Activated CD8-positive, alpha-beta memory T cell treated with anti-CD3 and anti-CD28 coated beads for 36 hours (primary cell): Measurements from ENCODE around the gene TTLL5. TPM values are rescaled to one million over a fixed set of nuclear protein-coding genes. Genes with fewer than 3 reads are reported as not detected.

ENCODE experiments used
- CTCF ChIA-PET: fragments of 350-600 bp; sonication (Branson Sonifier 250); formaldehyde crosslinking; loops from one replicate; lab custom pipeline; 2021; ENCODE audit warnings: antibody characterized with exemption; lab: Charles Lee
- POLR2A ChIA-PET: fragments of 350-600 bp; sonication (Branson Sonifier 250); formaldehyde crosslinking; loops from one replicate; lab custom pipeline; 2021; ENCODE audit warnings: antibody characterized with exemption; lab: Charles Lee
- total RNA-seq, 2 experiments: library from RNA; stranded (reverse); gene quantifications; one replicate each; pipeline ENCODE4 v1.2.3, GENCODE V29; 2021

The TTLL5 gene
- total RNA-seq, 2 experiments from 2014 or later, result 32.2 to 39.2 TPM

GRCh38 chr14:75876530-75876929 is 215.5 kb downstream of the TTLL5 start:
- CTCF ChIA-PET, result no interaction called here
- POLR2A ChIA-PET, result no interaction called here

- ChIA-PET CTCF (no interaction called here), POLR2A (no interaction called here)
Observed at GRCh38 chr14:75877292-75877691, 216.2 kb downstream of the TTLL5 start.

GRCh38 chr14:75877884-75878283 is 216.8 kb downstream of the TTLL5 start:
- CTCF ChIA-PET, result no interaction called here
- POLR2A ChIA-PET, result no interaction called here

- CTCF ChIA-PET, result no interaction called here
- POLR2A ChIA-PET, result no interaction called here
Observed at GRCh38 chr14:75879031-75879430, 218.0 kb downstream of the TTLL5 start.

- CTCF ChIA-PET, result no interaction called here
- POLR2A ChIA-PET, result no interaction called here
Observed at GRCh38 chr14:75880512-75880911, 219.5 kb downstream of the TTLL5 start.

- CTCF ChIA-PET, result no interaction called here
Observed at GRCh38 chr14:75881994-75882393, 220.9 kb downstream of the TTLL5 start.

GRCh38 chr14:75884198-75884611 is 223.2 kb downstream of the TTLL5 start:
- ChIA-PET POLR2A (no interaction called here), CTCF (interaction anchor here (1.8 kb wide), 1 partner anchor 22 kb away, joined by 5 read pairs; no protein-coding TSS in a partner anchor)

More at GRCh38 chr14:75881994-75882393, 220.9 kb downstream of the TTLL5 start:
- POLR2A ChIA-PET, result no interaction called here

- CTCF ChIA-PET, result interaction anchor here (1.2 to 1.8 kb wide), 2 partner anchors 21 kb away, joined by 3 to 5 read pairs; no protein-coding TSS in a partner anchor
Observed at GRCh38 chr14:75885829-75886228, 224.8 kb downstream of the TTLL5 start.

GRCh38 chr14:75886636-75887348 is 225.7 kb downstream of the TTLL5 start:
- POLR2A ChIA-PET, result no interaction called here

More at GRCh38 chr14:75885829-75886228, 224.8 kb downstream of the TTLL5 start:
- POLR2A ChIA-PET, result no interaction called here

GRCh38 chr14:75888945-75889344 is 227.9 kb downstream of the TTLL5 start:
- CTCF ChIA-PET, result no interaction called here

More at GRCh38 chr14:75886636-75887348, 225.7 kb downstream of the TTLL5 start:
- CTCF ChIA-PET, result interaction anchor here (1.2 kb wide), 1 partner anchor 20 kb away, joined by 3 read pairs; no protein-coding TSS in a partner anchor

GRCh38 chr14:75896341-75896740 is 235.3 kb downstream of the TTLL5 start:
- POLR2A ChIA-PET, result no interaction called here
- CTCF ChIA-PET, result no interaction called here

More at GRCh38 chr14:75888945-75889344, 227.9 kb downstream of the TTLL5 start:
- POLR2A ChIA-PET, result no interaction called here

- ChIA-PET CTCF (no interaction called here), POLR2A (no interaction called here)
Observed at GRCh38 chr14:75904311-75904710, 243.3 kb downstream of the TTLL5 start.

GRCh38 chr14:75905147-75905904 is 244.3 kb downstream of the TTLL5 start:
- CTCF ChIA-PET, result interaction anchor here (2.4 to 4.3 kb wide), 2 partner anchors 75 to 81 kb away, joined by 7 to 47 read pairs; partner anchors contain the start of genes IFT43 and TGFB3
- POLR2A ChIA-PET, result no interaction called here

- ChIA-PET POLR2A (interaction anchor here (0.5 kb wide), 1 partner anchor 224 kb away, joined by 4 read pairs; no protein-coding TSS in a partner anchor), CTCF (interaction anchor here (0.9 to 4.3 kb wide), 10 partner anchors 11 to 738 kb away, joined by 3 to 47 read pairs (median 5); partner anchors contain the start of genes IFT43 and TGFB3)
Observed at GRCh38 chr14:75906228-75906627, 245.2 kb downstream of the TTLL5 start.

GRCh38 chr14:75906680-75907280 is 245.7 kb downstream of the TTLL5 start:
- ChIA-PET POLR2A (interaction anchor here (0.5 kb wide), 1 partner anchor 225 kb away, joined by 4 read pairs; no protein-coding TSS in a partner anchor), CTCF (interaction anchor here (0.9 to 4.3 kb wide), 11 partner anchors 11 to 737 kb away, joined by 3 to 47 read pairs (median 5); partner anchors contain the start of genes IFT43 and TGFB3)

- POLR2A ChIA-PET, result no interaction called here
- CTCF ChIA-PET, result interaction anchor here (0.9 to 4.3 kb wide), 6 partner anchors 10 to 78 kb away, joined by 3 to 47 read pairs (median 6); partner anchors contain the start of genes IFT43 and TGFB3
Observed at GRCh38 chr14:75907756-75908359, 246.8 kb downstream of the TTLL5 start.

GRCh38 chr14:75909630-75910029 is 248.6 kb downstream of the TTLL5 start:
- CTCF ChIA-PET, result no interaction called here
- POLR2A ChIA-PET, result no interaction called here

GRCh38 chr14:75910048-75910447 is 249.0 kb downstream of the TTLL5 start:
- ChIA-PET POLR2A (no interaction called here), CTCF (no interaction called here)

- POLR2A ChIA-PET, result no interaction called here
- CTCF ChIA-PET, result interaction anchor here (1.7 kb wide), 1 partner anchor 69 kb away, joined by 3 read pairs; no protein-coding TSS in a partner anchor
Observed at GRCh38 chr14:75911883-75912282, 250.8 kb downstream of the TTLL5 start.
